HCT116 (cell line): ENCODE results near the gene CCSER1. TPM values are rescaled to one million over a fixed set of nuclear protein-coding genes. Genes with fewer than 3 reads are reported as not detected.

Experiments used
- ATAC-seq: fragments of 200-7000 bp; cut with Tn5 transposase; 2 replicates; pipeline ENCODE4 v1.9.1; 2020; ENCODE audit warnings: mild to moderate bottlenecking, moderate library complexity
- BruUV-seq: library from RNA; stranded (reverse); fragments of 400-500 nt; replicated peaks from 2 replicates; lab custom pipeline; 2021; lab: Mats Ljungman, UMichigan
- CTCF ChIA-PET: fragments of 300-600 bp; sonication (Branson Sonifier 250); formaldehyde crosslinking; loops from one replicate; lab custom pipeline; 2021; ENCODE audit warnings: antibody characterized with exemption; lab: Charles Lee
- POLR2A ChIA-PET: fragments of 300-600, 350-600 bp; sonication (Branson Sonifier 250); formaldehyde crosslinking; loops from one replicate; lab custom pipeline; 2021; ENCODE audit warnings: antibody characterized with exemption; lab: Charles Lee
- RAD21 ChIA-PET, 2 experiments: fragments of 300-600 bp; sonication (Branson Sonifier 250); formaldehyde crosslinking; loops; one replicate each; lab custom pipeline; 2023; ENCODE audit warnings: low total read pairs in 2 of 2; ENCODE audit not compliant: uncharacterized antibody in 2 of 2, unreplicated experiment in 2 of 2, low non-redundant PET in 1 of 2; lab: Charles Lee
- DNase-seq: peaks from one replicate; pipeline ENCODE4 v3.0.0-alpha.2; 2010; ENCODE audit warnings: low read depth, low spot score
- H2AFZ ChIP-seq: fragments of 200-600 bp; shearing (Covaris generic), sonication (generic); 2 replicates; pipeline ENCODE4 v1.6.1; 2017; ENCODE audit warnings: low read depth, mixed run types, mixed read lengths, antibody characterized with exemption, low read length; ENCODE audit not compliant: poor library complexity, severe bottlenecking
- H3K27ac ChIP-seq: 2 replicates; pipeline ENCODE4 v1.5.1; 2012; ENCODE audit warnings: low read depth, low read length
- H3K27me3 ChIP-seq: fragments of 200-600 bp; sonication (generic); 2 replicates; pipeline ENCODE4 v1.6.1; 2016; ENCODE audit warnings: mixed run types, low read length, mixed read lengths; ENCODE audit not compliant: insufficient read depth
- H3K36me3 ChIP-seq, 2 experiments: fragments of 200-500 bp in 1 of 2; fragments of 200-600 bp in 1 of 2; sonication (Bioruptor generic) in 1 of 2; sonication (generic) in 1 of 2; 2 replicates each; pipeline versions ENCODE4 v1.5.1 to v1.6.1; 2014 to 2016; ENCODE audit warnings: low read length in 2 of 2, inconsistent platforms in 1 of 2, mixed read lengths in 1 of 2, mixed run types in 1 of 2; ENCODE audit not compliant: insufficient read depth in 2 of 2, control insufficient read depth in 1 of 2
- H3K4me1 ChIP-seq, 2 experiments: fragments of 200-600 bp in 1 of 2; sonication (generic) in 1 of 2; 2 replicates each; pipeline versions ENCODE4 v1.5.1 to v1.6.1; 2012 to 2017; ENCODE audit warnings: low read length in 2 of 2, inconsistent platforms in 1 of 2, mild to moderate bottlenecking in 1 of 2, mixed read lengths in 1 of 2, mixed run types in 1 of 2, moderate library complexity in 1 of 2; ENCODE audit not compliant: insufficient read depth in 2 of 2, control insufficient read depth in 1 of 2
- H3K4me2 ChIP-seq: fragments of 200-600 bp; sonication (generic); 2 replicates; pipeline ENCODE4 v1.6.1; 2017; ENCODE audit warnings: mixed run types, low read length, mixed read lengths
- H3K4me3 ChIP-seq, 2 experiments: fragments of 200-600 bp in 1 of 2; sonication (generic) in 1 of 2; replicated peaks in 1 of 2; 2 replicates each; pipeline ENCODE4 v1.5.1; 2011 to 2016; ENCODE audit warnings: low read length in 2 of 2, control low read depth in 1 of 2, low read depth in 1 of 2, mild to moderate bottlenecking in 1 of 2, mixed read lengths in 1 of 2, mixed run types in 1 of 2
- H3K79me2 ChIP-seq: fragments of 200-600 bp; sonication (generic); 2 replicates; pipeline ENCODE4 v1.6.1; 2017; ENCODE audit warnings: mild to moderate bottlenecking, mixed run types, low read length, moderate library complexity, mixed read lengths; ENCODE audit not compliant: insufficient read depth
- H3K9ac ChIP-seq: fragments of 200-600 bp; sonication (generic); 2 replicates; pipeline ENCODE4 v1.6.1; 2016; ENCODE audit warnings: low read length, mixed read lengths
- H3K9me2 ChIP-seq: fragments of 200-600 bp; sonication (generic), shearing (Covaris generic); 2 replicates; pipeline ENCODE4 v1.6.1; 2017; ENCODE audit warnings: mixed run types, mild to moderate bottlenecking, moderate library complexity; ENCODE audit not compliant: insufficient read depth
- H3K9me3 ChIP-seq, 2 experiments: fragments of 200-500 bp in 1 of 2; fragments of 200-600 bp in 1 of 2; sonication (Bioruptor generic) in 1 of 2; sonication (generic) in 1 of 2; 2 replicates each; pipeline ENCODE4 v1.6.1; 2014 to 2017; ENCODE audit warnings: low read length in 2 of 2, mixed read lengths in 2 of 2, inconsistent platforms in 1 of 2, low read depth in 1 of 2, mild to moderate bottlenecking in 1 of 2, mixed run types in 1 of 2, moderate library complexity in 1 of 2; ENCODE audit not compliant: control insufficient read depth in 1 of 2, insufficient read depth in 1 of 2
- H4K20me1 ChIP-seq: fragments of 200-600 bp; sonication (generic), shearing (Covaris generic); 2 replicates; pipeline ENCODE4 v1.6.1; 2017; ENCODE audit warnings: mixed run types, mild to moderate bottlenecking, moderate library complexity; ENCODE audit not compliant: insufficient read depth
- CBX3 ChIP-seq: IDR thresholded peaks from 2 replicates; pipeline ENCODE4 v1.6.1; 2012; ENCODE audit warnings: low read depth
- RAD21 ChIP-seq: IDR thresholded peaks from 2 replicates; pipeline ENCODE4 v1.6.1; 2012; ENCODE audit warnings: low read depth, mild to moderate bottlenecking
- SP1 ChIP-seq: IDR thresholded peaks from 2 replicates; pipeline ENCODE4 v1.6.1; 2012; ENCODE audit warnings: low read depth
- SRF ChIP-seq: IDR thresholded peaks from 2 replicates; pipeline ENCODE4 v1.6.1; 2012; ENCODE audit warnings: low read depth
- TCF7L2 ChIP-seq: IDR thresholded peaks from 2 replicates; pipeline ENCODE4 v1.7.0; 2011; ENCODE audit warnings: borderline replicate concordance, inconsistent platforms; ENCODE audit not compliant: insufficient read depth, insufficient read length; ENCODE audit errors: extremely low read depth
- ZFX ChIP-seq: fragments of 450-650 bp; IDR thresholded peaks from 2 replicates; pipeline ENCODE4 v1.6.1; 2017
- intact Hi-C: fragments of 100-400 bp; cut with micrococcal nuclease; formaldehyde crosslinking; loops from 2 replicates; pipeline ENCODE4 v1.10.0; 2022
- total RNA-seq: library from RNA; stranded (reverse); gene quantifications from one replicate; pipeline ENCODE4 v1.2.1, GENCODE V29; 2021; ENCODE audit not compliant: unreplicated experiment
- TF ChIP-seq, protein P1 (sequence below): IDR thresholded peaks from 2 replicates; pipeline ENCODE4 v1.6.1; 2012
- TF ChIP-seq, protein P2 (sequence below): IDR thresholded peaks from 2 replicates; pipeline ENCODE4 v1.6.1; 2011; ENCODE audit warnings: mild to moderate bottlenecking, low read length, moderate library complexity; ENCODE audit not compliant: insufficient replicate concordance; ENCODE audit errors: extremely low read depth

Gene CCSER1
- total RNA-seq, 1 experiment from 2014 or later: 6.7 TPM

DNA sequence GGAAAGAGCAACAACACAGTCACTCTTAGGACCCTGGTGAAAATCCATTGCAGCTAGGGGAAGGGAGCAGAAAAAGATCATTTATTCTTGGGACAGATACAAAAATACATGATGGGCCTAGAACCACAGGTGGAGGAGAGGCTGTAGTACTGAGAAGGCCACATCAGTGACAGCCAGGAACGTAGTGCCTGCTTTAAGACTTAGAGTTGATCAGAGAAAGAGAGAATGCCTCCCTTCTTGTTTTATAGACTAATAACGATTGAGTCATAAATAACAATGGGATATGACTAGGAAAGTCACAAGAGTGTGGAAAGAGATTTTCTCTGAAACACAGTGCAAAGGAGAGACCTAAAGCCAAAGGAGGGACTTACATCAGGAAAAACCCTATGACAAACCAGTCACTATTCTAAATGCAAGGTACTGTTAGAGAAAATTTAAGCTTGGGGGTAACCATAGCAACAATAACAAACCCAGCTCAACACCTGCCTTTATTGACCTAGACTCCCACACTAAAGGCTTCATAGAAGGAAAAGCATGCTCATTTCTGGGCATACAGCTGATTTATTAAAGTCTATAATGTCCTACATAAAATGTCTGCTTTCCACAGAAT is 1161.6 kb downstream of the CCSER1 start:
- ATAC-seq: no peak
- TF ChIP-seq SP1: no peak
- no peak for TF ChIP-seq RAD21
- no peak for TF ChIP-seq TCF7L2
- TF ChIP-seq, protein P1, sequence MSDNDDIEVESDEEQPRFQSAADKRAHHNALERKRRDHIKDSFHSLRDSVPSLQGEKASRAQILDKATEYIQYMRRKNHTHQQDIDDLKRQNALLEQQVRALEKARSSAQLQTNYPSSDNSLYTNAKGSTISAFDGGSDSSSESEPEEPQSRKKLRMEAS: no peak
- TF ChIP-seq, protein P2, sequence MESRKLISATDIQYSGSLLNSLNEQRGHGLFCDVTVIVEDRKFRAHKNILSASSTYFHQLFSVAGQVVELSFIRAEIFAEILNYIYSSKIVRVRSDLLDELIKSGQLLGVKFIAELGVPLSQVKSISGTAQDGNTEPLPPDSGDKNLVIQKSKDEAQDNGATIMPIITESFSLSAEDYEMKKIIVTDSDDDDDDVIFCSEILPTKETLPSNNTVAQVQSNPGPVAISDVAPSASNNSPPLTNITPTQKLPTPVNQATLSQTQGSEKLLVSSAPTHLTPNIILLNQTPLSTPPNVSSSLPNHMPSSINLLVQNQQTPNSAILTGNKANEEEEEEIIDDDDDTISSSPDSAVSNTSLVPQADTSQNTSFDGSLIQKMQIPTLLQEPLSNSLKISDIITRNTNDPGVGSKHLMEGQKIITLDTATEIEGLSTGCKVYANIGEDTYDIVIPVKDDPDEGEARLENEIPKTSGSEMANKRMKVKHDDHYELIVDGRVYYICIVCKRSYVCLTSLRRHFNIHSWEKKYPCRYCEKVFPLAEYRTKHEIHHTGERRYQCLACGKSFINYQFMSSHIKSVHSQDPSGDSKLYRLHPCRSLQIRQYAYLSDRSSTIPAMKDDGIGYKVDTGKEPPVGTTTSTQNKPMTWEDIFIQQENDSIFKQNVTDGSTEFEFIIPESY: no peak
- TF ChIP-seq CBX3: no peak
- TF ChIP-seq ZFX: no peak
- no peak for TF ChIP-seq SRF
- TF ChIP-seq, all 23 proteins: peak for 0
- H3K27me3 ChIP-seq: no peaks in the 10 kb centered on the region
- no peak overlapping the region for H3K27ac ChIP-seq
- no peak overlapping the region for H3K4me2 ChIP-seq
- H3K9me3 ChIP-seq: no peaks in the 10 kb centered on the region
- CTCF ChIA-PET: no interaction called here
- H3K9ac ChIP-seq: no peak overlapping the region
- BruUV-seq: no TSS peak
- no peaks in the 10 kb centered on the region for H3K9me2 ChIP-seq
- no peaks in the 10 kb centered on the region for H3K79me2 ChIP-seq
- intact Hi-C loops: no loop called here
- H3K4me3 ChIP-seq: no peak overlapping the region
- no peaks in the 10 kb centered on the region for H4K20me1 ChIP-seq
- DNase-seq: no peak
- RAD21 ChIA-PET: no interaction called here
- no peaks in the 10 kb centered on the region for H3K36me3 ChIP-seq
- no peak overlapping the region for H2AFZ ChIP-seq
- POLR2A ChIA-PET: no interaction called here
- no peaks in the 10 kb centered on the region for H3K4me1 ChIP-seq
